ENCODE measurements around the gene SLC17A8. TPM values are rescaled to one million over a fixed set of nuclear protein-coding genes. Genes with fewer than 3 reads are reported as not detected.

The SLC17A8 gene
- total RNA-seq, 2 experiments from 2014 or later, result not detected

- no peak overlapping the region for H3K27ac Mint-ChIP-seq
- CTCF ChIA-PET, result no interaction called here
- peaks cover 6% of the 10 kb centered on the region for H3K36me3 Mint-ChIP-seq
These were observed 11.7 kb upstream of the SLC17A8 start for GRCh38 chr12:100345020-100345767.

GRCh38 chr12:100346660-100347059 is 10.2 kb upstream of the SLC17A8 start:
- H3K4me1 Mint-ChIP-seq, result no peaks in the 10 kb centered on the region
- CTCF ChIA-PET, result no interaction called here
- H3K27ac Mint-ChIP-seq, result no peak overlapping the region
- peaks cover 6% of the 10 kb centered on the region for H3K36me3 Mint-ChIP-seq
- H3K4me3 Mint-ChIP-seq, result no peak overlapping the region
- no peaks in the 10 kb centered on the region for H3K9me3 Mint-ChIP-seq (ENCODE audit: low read depth)
- ATAC-seq (no peak), DNase-seq (no peak)
- no peaks in the 10 kb centered on the region for H3K27me3 Mint-ChIP-seq

More at GRCh38 chr12:100345020-100345767, 11.7 kb upstream of the SLC17A8 start:
- no peaks in the 10 kb centered on the region for H3K4me1 Mint-ChIP-seq
- H3K9me3 Mint-ChIP-seq (ENCODE audit: low read depth), result no peaks in the 10 kb centered on the region
- H3K27me3 Mint-ChIP-seq, result no peaks in the 10 kb centered on the region
- ATAC-seq (no peak), DNase-seq (no peak)
- H3K4me3 Mint-ChIP-seq, result no peak overlapping the region

GRCh38 chr12:100348657-100349454 is 8.0 kb upstream of the SLC17A8 start:
- Mint-ChIP-seq H3K4me3 (no peak overlapping the region), H3K27me3 (peaks cover 10% of the 10 kb centered on the region), H3K36me3 (no peaks in the 10 kb centered on the region), H3K27ac (no peak overlapping the region), H3K4me1 (no peaks in the 10 kb centered on the region), H3K9me3 (ENCODE audit: low read depth) (no peaks in the 10 kb centered on the region)
- DNase-seq (no peak), ATAC-seq (no peak)
- CTCF ChIA-PET, result interaction anchor here (1.1 kb wide), 1 partner anchor 208 kb away, joined by 3 read pairs; no protein-coding TSS in a partner anchor

- Mint-ChIP-seq H3K27me3 (peaks cover 45% of the 10 kb centered on the region), H3K27ac (no peak overlapping the region), H3K9me3 (ENCODE audit: low read depth) (no peaks in the 10 kb centered on the region), H3K4me3 (no peak overlapping the region), H3K36me3 (no peaks in the 10 kb centered on the region), H3K4me1 (no peaks in the 10 kb centered on the region)
- DNase-seq (no peak), ATAC-seq (no peak)
- CTCF ChIA-PET, result no interaction called here
These were observed 2.4 kb downstream of the SLC17A8 start for GRCh38 chr12:100359248-100359647.

- no peak overlapping the region for H3K27ac Mint-ChIP-seq
- no peak for ATAC-seq
- no peaks in the 10 kb centered on the region for H3K9me3 Mint-ChIP-seq (ENCODE audit: low read depth)
- no peaks in the 10 kb centered on the region for H3K4me1 Mint-ChIP-seq
- CTCF ChIA-PET, result no interaction called here
- H3K27me3 Mint-ChIP-seq, result peaks cover 41% of the 10 kb centered on the region
- H3K36me3 Mint-ChIP-seq, result no peaks in the 10 kb centered on the region
- DNase-seq, result no peak
- no peak overlapping the region for H3K4me3 Mint-ChIP-seq
These were observed 2.9 kb downstream of the SLC17A8 start for GRCh38 chr12:100359822-100360221.

- H3K9me3 Mint-ChIP-seq (ENCODE audit: low read depth), result no peaks in the 10 kb centered on the region
- H3K27ac Mint-ChIP-seq, result no peak overlapping the region
- H3K27me3 Mint-ChIP-seq, result peaks cover 39% of the 10 kb centered on the region
- no peaks in the 10 kb centered on the region for H3K36me3 Mint-ChIP-seq
- H3K4me3 Mint-ChIP-seq, result no peak overlapping the region
- CTCF ChIA-PET, result no interaction called here
- no peak for DNase-seq
- ATAC-seq, result no peak
- no peaks in the 10 kb centered on the region for H3K4me1 Mint-ChIP-seq
These were observed 3.6 kb downstream of the SLC17A8 start for GRCh38 chr12:100360450-100360849.

GRCh38 chr12:100364324-100364723 is 7.5 kb downstream of the SLC17A8 start:
- no peak overlapping the region for H3K27ac Mint-ChIP-seq
- no peak for DNase-seq
- H3K9me3 Mint-ChIP-seq (ENCODE audit: low read depth), result no peaks in the 10 kb centered on the region
- ATAC-seq, result no peak
- CTCF ChIA-PET, result no interaction called here
- peaks cover 22% of the 10 kb centered on the region for H3K27me3 Mint-ChIP-seq
- no peaks in the 10 kb centered on the region for H3K36me3 Mint-ChIP-seq
- no peaks in the 10 kb centered on the region for H3K4me1 Mint-ChIP-seq
- H3K4me3 Mint-ChIP-seq, result no peak overlapping the region

GRCh38 chr12:100365411-100365810 is 8.5 kb downstream of the SLC17A8 start:
- Mint-ChIP-seq H3K27ac (no peak overlapping the region), H3K27me3 (peaks cover 15% of the 10 kb centered on the region), H3K36me3 (no peaks in the 10 kb centered on the region), H3K4me3 (no peak overlapping the region), H3K4me1 (no peaks in the 10 kb centered on the region), H3K9me3 (ENCODE audit: low read depth) (no peaks in the 10 kb centered on the region)
- CTCF ChIA-PET, result no interaction called here
- no peak for ATAC-seq
- DNase-seq, result no peak

- Mint-ChIP-seq H3K27ac (no peak overlapping the region), H3K27me3 (peaks cover 4% of the 10 kb centered on the region), H3K36me3 (no peaks in the 10 kb centered on the region), H3K9me3 (ENCODE audit: low read depth) (no peaks in the 10 kb centered on the region), H3K4me1 (no peaks in the 10 kb centered on the region), H3K4me3 (no peak overlapping the region)
- DNase-seq, result no peak
- no peak for ATAC-seq
- CTCF ChIA-PET, result no interaction called here
These were observed 11.2 kb downstream of the SLC17A8 start for GRCh38 chr12:100368066-100368465.

GRCh38 chr12:100371146-100371545 is 14.3 kb downstream of the SLC17A8 start:
- H3K9me3 Mint-ChIP-seq (ENCODE audit: low read depth), result no peaks in the 10 kb centered on the region
- CTCF ChIA-PET, result no interaction called here
- no peaks in the 10 kb centered on the region for H3K36me3 Mint-ChIP-seq
- no peaks in the 10 kb centered on the region for H3K4me1 Mint-ChIP-seq
- H3K27ac Mint-ChIP-seq, result no peak overlapping the region
- H3K4me3 Mint-ChIP-seq, result no peak overlapping the region
- ATAC-seq (no peak), DNase-seq (no peak)
- peaks cover 4% of the 10 kb centered on the region for H3K27me3 Mint-ChIP-seq

GRCh38 chr12:100372853-100373640 is 16.2 kb downstream of the SLC17A8 start:
- CTCF ChIA-PET, result no interaction called here
- DNase-seq (no peak), ATAC-seq (no peak)
- no peaks in the 10 kb centered on the region for H3K9me3 Mint-ChIP-seq (ENCODE audit: low read depth)
- peaks cover 4% of the 10 kb centered on the region for H3K27me3 Mint-ChIP-seq
- H3K4me1 Mint-ChIP-seq, result no peaks in the 10 kb centered on the region
- H3K36me3 Mint-ChIP-seq, result no peaks in the 10 kb centered on the region
- H3K4me3 Mint-ChIP-seq, result no peak overlapping the region
- H3K27ac Mint-ChIP-seq, result no peak overlapping the region

- H3K36me3 Mint-ChIP-seq, result no peaks in the 10 kb centered on the region
- no peak overlapping the region for H3K4me3 Mint-ChIP-seq
- H3K4me1 Mint-ChIP-seq, result no peaks in the 10 kb centered on the region
- ATAC-seq (no peak), DNase-seq (no peak)
- H3K27me3 Mint-ChIP-seq, result no peaks in the 10 kb centered on the region
- H3K9me3 Mint-ChIP-seq (ENCODE audit: low read depth), result no peaks in the 10 kb centered on the region
- CTCF ChIA-PET, result no interaction called here
- H3K27ac Mint-ChIP-seq, result no peak overlapping the region
These were observed 18.3 kb downstream of the SLC17A8 start for GRCh38 chr12:100375038-100375735.

- CTCF ChIA-PET, result no interaction called here
- DNase-seq (no peak), ATAC-seq (no peak)
- Mint-ChIP-seq H3K9me3 (ENCODE audit: low read depth) (no peaks in the 10 kb centered on the region), H3K4me1 (no peaks in the 10 kb centered on the region), H3K27ac (no peak overlapping the region), H3K4me3 (no peak overlapping the region), H3K27me3 (peaks cover under 1% of the 10 kb centered on the region), H3K36me3 (no peaks in the 10 kb centered on the region)
These were observed 19.3 kb downstream of the SLC17A8 start for GRCh38 chr12:100376161-100376560.
